ENCODE measurements around the gene DNASE1.

- TF ChIP-seq CTCF (IDR thresholded peaks at IDR 0.05) (no peak), PBX3 (IDR thresholded peaks at IDR 0.05) (no peak), MAX (IDR thresholded peaks at IDR 0.05; ENCODE audit: low read depth) (no peak), RCOR1 (IDR thresholded peaks at IDR 0.05; ENCODE audit: low read length) (no peak), POLR2AphosphoS5 (IDR thresholded peaks at IDR 0.05; ENCODE audit: low read depth, low read length) (no peak), EP300 (IDR thresholded peaks at IDR 0.05; ENCODE audit: borderline replicate concordance in 1 of 2, low read depth in 1 of 2, low read length in 1 of 2) (no peak), MXI1 (IDR thresholded peaks at IDR 0.05; ENCODE audit: low read depth, low read length) (no peak)
Observed at GRCh38 chr16:3656491-3657468, 2.3 kb downstream of the DNASE1 start.

Data from SK-N-SH (cell line).